RPMI7951 (cell line): ENCODE measurements around the gene UPP1. TPM values are rescaled to one million over a fixed set of nuclear protein-coding genes. Genes with fewer than 3 reads are reported as not detected.
"Not testable (repeated sequence)": the region's sequence is repeated elsewhere in the genome, so short reads cannot be mapped to it uniquely, and the experiment has no call there.

ENCODE experiments used
- DNase-seq: peaks from one replicate; pipeline ENCODE4 v3.0.0-alpha.2; 2012; ENCODE audit warnings: low read depth
- total RNA-seq: library from RNA; depleted of rRNA; stranded (reverse); fragments of >200 nt; shearing (Covaris generic); gene quantifications from 2 replicates; pipeline ENCODE4 v1.2.3, GENCODE V29; 2014; rRNA removed

UPP1 gene
- total RNA-seq = 39.0 and 69.2 TPM in 2 replicates

DNA sequence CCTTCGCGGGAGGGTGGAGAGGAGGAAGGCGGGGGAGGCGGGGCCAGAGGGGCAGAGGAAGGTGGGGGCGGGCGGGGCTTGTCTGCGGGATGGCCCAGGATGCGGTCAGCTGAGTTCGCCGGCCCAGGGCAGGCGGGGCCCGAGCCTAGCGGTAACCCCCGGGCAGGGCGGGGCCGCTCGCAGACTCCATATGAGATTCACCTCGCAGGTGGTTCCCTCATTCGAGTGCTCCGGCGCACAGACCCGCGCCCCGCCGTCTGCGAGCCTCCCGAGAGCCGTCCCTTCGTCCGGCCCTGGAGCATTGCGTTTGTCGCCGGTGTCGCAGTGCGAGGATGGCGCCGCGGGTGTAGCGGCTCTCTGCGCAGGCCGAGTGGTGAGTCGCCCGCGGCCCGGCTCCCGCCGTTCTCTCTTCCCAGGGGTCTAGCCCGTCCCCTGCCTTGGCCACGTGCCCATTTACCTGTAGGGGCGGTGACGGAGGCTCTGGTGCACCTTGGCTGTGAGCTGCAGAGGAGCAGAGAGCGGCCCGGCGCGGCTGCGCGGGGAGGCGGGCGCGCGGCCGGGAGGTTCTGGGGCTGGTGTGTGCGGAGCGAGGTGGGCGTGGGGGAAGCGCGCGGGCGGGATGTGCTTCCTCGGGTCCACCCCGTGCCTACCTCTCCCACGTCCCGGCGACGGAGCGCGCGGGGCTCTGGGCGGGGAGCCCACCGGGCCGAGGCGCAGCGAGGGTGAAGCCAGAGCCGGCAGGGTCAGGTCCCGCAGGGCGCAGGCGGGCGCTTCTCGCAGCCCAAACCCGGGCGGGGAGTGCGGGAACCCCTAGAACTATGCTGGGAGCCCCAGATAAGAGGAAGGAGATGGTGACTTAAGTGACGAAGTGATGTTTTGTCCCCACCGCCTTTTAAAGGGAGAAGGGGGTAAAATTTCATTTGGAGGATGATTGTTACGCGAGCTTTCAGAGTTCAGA, at the start of gene UPP1:
TSS of gene UPP1 (plus strand) at position 220 of the 958 bp plus-strand sequence. CDS start 5,519 bp downstream, outside the sequence.
- DNase-seq = peak; percentile 48

DNA sequence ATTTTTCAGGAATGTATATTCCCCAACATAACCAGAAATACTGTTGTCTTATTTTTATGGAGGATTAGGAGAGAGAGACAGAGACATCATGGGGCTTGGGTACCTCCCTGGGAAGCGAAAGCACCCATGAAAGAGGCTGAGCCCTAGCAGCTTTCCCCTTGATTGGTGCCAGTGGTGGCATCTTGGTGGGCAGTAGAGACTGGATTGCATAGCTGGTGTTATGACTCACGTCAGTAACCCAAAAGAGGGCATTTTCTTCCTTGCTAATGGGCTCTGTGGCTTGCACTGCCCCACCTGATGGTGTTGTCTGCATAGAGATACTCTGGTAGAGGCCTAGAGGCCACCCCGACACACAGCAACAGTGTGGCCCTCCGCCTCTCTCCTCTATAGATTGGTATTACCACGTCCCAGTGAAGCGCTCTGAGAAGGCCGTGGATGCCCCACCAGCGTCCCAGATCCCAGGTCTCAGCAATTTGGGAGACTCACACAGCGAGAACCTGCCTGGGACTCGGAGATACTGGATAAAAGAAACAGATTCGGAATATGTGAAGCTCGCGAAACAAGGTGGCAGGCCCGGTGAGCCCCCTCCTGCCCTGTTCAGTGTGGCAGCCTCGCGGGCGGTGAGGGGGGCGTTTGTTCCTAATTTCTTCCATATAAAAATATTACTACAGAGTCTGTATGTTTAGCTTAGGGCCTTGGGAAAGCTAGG, 48.0 kb upstream of the UPP1 start:
- peak; percentile 46 for DNase-seq

DNA sequence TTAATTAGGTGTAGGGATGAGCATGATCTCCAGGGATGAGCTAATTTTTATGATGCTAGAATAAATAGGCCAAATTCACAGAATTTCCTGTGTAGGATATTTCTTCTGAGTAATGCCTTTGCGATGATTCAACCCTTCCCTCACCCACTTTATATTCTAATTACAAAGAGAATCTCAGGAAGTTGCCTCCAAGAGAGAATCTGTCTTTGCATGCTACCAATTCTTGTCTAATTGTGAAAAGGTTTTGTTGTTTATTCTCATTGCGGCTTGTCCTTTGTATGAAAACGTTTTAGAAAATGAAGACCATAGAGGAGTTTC, 47.5 kb upstream of the UPP1 start:
- peak; percentile 72 for DNase-seq

DNA sequence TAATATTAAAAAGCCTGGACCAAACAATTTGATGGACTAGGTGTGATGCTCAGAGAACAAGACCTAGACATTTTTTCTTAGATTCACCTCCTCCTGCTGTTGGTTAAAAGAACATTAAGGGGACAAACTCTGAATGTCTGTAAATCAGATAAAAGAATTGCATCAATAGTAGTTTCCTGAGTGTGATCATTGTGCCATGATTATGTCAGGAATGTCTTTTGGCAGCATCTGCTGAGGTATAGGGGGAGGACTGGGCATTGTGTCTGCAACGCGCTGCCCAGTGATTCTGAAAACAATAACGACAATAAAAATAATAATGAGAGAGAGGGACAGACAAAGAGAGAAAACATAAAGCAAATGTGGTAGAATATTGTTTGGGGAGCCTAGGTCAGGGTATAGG, 46.8 kb upstream of the UPP1 start:
- peak; percentile 43 for DNase-seq

DNA sequence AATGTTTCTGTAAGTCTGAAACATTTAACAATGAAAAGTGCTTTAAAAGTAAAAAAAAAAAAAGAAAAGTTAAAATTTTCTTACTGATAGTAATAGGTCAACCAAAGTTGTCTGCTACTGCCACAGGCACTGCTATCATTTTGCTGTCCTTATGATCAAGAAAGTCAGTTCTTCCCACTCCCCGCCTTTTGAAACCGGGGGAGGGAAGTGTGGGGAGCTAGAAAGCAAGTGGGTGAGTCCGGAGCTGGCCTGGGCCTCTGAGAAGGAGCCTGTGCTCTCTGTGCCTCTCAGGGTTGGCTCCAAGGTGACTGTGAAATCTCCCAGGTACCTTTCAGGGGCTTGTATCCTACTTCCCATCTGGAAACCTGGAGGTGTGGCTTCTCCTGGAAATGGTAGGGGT, 46.4 kb upstream of the UPP1 start:
- no peak for DNase-seq

DNA sequence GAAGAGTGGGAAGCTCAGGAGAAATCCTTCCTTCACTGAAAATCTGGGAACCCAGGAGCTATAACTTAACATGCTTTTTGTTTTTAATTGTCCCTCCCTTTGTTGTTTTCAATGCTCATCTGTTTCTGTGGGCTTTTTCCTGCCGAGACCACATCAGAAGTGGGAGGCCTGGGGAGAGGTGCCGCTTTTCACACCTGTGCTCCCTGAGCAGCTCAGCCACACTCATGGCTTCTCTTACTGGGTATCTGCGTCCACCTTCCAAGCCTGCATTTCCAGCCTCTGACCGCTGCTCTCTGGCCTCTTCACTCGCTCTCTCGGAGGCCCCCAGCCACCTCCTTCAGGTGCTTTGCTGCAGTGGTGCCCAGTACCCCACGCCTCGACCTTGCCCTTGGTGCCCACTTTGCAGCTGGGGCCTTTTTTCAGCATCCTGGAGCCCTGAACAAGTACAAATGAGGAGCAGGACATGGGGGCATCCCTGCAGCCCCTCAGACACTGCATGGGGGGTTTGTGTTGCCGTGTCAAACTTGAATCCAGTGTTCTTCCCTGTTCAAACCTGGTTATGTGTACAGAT, 43.8 kb upstream of the UPP1 start:
- DNase-seq = no peak

DNA sequence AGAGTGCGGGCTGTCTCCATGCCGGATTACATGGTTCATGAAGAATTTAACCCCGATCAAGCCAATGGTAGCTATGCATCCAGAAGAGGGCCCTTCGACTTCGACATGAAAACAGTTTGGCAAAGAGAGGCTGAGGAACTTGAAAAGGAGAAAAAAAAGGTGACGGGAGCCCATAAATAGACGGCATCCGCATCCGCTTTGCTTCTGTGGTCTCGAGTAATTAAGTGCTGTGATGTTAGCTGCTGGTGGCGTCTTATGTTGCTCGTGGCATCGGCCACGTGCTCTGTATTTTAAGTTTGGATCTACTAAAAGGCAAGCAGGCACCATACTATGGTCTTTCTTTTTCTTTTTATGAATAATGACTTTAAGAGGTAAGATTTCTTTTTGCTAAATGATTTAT, 42.6 kb upstream of the UPP1 start:
- DNase-seq = peak; percentile 53

DNA sequence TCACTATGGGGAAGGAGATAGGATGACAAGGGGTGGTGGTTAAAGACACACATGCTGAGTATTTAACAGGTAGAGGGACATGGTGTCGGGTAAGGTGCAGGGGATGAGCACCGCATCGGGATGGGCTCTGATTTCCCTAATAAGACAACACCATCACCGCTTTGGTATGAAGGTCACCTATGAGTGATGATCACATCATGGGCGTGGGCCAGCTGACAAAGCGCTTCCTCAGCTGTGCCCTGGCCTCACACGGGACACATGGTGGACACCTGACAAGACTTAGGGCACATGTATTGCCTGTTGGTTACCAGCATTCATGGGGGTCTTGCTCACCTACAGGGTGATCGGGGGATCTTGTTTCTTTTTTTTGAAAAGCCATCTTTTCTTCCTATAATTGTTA, 41.0 kb upstream of the UPP1 start:
- no peak for DNase-seq

DNA sequence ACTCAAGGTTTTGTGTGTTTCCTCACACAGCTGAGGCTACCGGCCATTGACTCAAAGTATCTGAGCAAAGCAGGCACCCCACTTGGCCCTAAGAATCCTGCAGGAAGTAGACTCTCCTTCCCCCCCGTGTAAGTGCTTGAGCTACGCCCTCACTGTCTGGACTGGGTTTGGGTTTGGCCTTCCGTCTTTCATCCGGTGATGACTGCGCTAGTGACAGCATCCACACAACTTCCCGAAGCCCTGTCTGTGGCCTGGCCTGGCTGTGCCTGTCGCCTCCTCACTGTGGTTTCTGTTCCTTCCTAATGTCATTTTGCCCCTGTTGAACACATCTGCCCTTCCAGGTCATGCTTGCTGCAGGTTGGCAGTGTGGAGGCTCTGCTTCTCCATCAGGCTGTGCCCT, 39.2 kb upstream of the UPP1 start:
- no peak for DNase-seq

DNA sequence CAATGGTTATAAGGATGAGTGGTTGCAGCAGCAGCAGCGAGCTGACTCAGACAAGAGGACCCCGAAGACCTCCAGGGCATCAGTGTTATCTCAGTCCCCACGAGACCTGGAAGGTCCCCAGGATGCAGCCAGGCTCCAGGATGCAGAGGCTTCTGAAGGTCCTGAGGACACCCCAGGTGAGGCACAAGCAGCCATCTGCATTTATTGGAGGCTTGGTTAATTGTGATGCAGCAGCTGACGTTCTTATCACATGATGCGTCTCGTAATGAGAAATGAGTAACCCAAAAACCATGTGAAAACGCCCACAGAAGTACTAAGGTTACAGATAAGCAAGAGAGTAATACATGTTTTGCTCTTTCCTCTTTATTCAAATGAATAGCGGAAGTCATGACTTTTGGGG, 36.3 kb upstream of the UPP1 start:
- DNase-seq = peak; percentile 80

DNA sequence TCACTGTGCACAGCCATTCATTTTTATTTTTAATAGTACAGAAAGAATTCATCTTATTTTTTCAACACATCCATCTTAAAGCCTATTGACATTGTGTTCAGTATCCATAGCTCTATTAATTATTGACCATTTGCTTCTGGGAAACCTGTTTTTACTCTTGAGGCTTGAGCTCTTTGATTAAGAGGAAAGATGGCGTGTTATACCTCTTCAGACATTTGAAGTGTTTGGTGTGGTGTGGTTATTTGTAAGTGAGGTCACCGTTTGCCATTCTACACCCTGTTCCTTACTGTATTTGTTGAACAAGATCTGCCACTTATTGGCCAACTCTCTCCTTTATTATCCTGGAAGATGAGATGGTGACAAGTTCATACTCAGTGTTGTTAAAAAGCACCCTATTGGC, 35.3 kb upstream of the UPP1 start:
- no peak for DNase-seq

DNA sequence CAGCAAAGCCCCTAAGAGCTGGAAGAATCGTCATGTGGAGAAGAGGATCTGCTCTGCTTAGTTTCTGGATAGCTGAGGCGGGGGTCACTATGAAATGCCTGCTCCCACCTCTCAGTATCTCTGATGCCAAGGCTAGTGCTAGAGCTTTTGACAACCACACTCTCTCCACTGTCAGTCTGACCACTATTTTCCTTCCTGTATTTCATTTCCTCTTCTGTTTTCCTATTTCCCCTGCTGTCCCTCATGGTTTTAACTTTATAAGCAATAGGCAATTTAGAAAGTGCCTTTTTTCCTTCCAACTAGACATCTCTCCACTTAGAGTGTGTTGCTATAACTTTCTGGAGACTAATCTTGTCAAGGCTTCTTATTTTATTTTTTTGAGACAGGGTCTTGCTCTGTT, 30.1 kb upstream of the UPP1 start:
- DNase-seq = no peak

DNA sequence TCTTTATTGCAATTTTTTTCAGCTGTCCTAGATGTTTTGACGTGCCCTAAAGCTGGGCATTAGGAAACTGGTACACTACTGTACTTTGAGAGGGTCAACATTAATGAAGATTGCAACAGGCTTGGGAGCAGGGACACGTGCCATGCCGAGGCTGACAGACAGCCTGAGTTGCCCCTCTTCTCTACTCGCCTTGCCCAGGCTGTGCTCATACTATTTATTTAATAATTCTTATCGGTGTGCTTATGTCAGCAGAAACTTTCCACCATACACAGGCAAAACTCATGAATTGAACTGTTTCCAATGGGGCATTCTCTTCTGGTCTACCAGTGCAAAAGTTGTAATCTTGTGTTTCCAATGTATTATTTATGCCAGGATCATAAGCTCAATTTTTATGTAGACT, 29.4 kb upstream of the UPP1 start:
- no peak for DNase-seq

DNA sequence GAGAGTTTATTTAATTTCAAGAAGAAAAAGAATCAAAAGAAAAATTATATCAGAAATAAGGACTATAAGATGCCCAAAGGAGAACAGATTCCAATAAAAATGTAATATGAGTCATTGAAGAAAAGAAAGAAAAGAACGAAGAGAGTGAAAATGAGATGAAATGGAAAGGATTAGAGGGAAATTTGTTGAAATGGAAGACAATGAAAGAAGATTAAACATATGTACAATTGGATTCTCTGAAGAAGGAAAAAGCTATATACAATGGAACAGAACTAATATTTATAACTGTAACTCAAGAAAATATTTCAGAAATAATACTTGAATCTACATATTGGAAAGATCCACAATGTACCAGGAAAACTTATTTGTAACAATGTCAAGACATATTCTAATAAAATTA, 25.1 kb upstream of the UPP1 start:
- no peak for DNase-seq

DNA sequence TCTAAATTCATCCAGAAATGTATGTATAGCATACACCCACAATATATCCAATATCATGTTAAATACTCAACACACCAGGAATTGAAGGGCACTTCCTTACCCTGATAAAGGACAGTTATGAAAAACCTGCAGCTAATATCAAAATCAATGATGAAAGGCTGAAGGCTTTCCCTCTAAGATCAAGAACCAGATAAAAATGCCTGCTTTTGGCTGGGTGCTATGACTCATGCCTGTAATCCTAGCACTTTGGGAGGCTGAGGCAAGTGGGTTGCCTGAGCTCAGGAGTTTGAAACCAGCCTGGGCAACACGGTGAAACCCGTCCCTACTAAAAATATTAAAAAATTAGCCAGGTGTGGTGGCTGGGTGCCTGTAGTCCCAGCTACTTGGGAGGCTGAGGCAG, 21.6 kb upstream of the UPP1 start:
- peak; percentile 58 for DNase-seq

DNA sequence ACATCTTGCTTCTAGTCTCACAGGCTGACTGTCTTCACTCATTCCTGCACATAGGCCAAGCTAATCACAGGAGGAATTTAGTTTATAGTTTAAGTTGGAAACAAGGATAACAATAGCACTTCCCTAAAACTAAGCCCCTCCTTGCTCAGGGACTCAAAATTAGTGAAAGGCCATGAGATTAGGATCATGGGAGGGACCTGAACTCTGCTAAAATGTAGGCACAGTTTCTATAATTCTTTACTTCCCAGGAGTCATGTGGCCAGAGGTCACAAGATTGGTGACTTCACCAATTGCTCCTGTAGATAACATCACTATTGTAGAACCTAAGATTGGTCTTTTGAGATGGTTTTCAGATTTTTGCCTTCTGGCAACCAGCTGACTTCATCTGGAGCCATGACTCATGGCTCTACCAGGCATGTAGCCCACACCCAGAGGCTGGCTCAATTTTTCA, 14.8 kb upstream of the UPP1 start:
- peak; percentile 83 for DNase-seq

DNA sequence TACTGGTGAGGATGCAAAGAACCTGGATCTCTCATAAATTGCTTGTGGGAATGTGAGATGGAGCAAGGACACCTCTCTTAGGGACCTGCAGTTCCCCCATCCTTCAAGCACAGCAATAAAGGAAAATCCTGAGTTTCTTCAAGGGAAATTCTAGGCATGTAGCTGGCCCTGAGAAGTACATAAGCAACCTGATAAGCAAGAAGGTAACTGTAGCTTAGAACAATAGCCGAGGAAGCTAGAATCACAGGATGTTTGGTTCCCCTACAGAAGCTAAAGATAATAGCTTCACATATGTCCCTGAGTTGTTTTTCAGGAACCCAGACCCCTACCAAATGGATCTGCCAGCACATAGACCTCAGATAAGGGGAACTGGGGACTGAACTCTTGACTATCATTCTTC, 11.6 kb upstream of the UPP1 start:
- DNase-seq = no peak

DNA sequence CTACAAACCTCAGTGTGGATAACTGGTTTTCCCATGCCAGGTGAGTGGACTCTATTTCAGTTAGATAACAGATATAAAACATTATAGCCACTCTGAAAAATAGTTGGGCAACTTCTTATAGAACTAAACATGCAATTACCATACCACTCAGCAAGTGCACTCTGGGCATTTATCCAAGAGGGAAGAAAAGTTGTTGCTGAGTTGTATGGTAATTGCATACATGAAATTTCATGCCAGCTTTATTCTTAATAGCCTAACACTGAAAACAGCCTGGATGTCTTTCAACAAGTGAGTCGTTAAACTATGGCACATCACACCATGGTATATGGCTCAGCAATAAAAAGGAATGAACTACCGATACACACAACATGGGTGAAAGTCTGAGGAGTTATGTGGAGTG, 10.6 kb upstream of the UPP1 start:
- no peak for DNase-seq

DNA sequence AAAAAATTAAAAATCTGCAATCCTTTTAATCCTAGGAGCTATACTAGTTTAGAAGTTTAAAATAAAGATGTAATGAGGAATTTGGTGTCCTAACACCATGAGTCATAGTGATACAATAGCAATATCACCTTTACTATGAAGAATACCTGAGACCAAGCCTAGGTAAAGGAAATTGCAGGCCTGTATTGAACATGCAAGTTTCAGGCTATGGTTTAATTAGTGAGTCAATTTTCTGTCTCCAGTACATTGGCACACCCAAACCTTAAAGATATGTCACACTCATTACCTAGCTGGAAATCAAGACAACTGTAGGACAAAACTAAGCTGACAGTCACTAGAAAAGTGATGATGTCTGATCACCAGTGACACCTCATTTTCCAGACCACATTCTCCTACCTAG, 6.7 kb upstream of the UPP1 start:
- not testable (repeated sequence) for DNase-seq

DNA sequence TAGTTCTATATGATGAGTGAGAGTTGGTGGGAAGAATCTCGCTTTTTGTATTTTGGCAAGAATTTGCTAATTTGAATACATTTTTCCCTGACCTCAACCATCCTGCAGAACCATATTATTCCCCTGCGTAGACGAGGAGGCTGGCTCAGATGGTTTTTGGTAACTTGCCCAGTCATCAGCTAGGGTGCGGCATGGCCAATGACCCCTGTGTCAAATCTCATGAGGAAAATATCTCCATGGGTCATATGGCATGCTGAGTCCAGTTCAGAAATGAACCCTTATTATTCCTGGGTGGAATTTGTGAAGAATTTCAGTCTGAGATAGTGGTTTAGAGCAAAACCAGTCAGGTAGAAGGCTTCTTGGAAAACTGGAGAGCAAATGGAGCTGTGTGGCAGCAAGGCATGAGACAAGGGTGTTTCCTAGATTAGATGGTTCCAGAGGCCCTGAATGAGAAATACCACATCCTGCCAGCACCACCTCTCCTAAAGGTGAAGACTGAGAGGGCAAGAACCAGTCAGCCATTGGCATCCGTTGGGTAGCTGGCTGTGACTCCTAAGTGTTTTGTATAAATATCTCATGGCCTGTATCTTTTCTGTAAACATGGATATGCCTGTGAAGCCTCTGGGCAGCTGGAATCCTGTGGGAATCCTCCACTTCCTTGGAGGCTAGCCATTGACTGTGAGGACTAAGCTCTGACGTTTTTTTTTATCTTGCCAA, 5.8 kb upstream of the UPP1 start:
- peak; percentile 95 for DNase-seq

DNA sequence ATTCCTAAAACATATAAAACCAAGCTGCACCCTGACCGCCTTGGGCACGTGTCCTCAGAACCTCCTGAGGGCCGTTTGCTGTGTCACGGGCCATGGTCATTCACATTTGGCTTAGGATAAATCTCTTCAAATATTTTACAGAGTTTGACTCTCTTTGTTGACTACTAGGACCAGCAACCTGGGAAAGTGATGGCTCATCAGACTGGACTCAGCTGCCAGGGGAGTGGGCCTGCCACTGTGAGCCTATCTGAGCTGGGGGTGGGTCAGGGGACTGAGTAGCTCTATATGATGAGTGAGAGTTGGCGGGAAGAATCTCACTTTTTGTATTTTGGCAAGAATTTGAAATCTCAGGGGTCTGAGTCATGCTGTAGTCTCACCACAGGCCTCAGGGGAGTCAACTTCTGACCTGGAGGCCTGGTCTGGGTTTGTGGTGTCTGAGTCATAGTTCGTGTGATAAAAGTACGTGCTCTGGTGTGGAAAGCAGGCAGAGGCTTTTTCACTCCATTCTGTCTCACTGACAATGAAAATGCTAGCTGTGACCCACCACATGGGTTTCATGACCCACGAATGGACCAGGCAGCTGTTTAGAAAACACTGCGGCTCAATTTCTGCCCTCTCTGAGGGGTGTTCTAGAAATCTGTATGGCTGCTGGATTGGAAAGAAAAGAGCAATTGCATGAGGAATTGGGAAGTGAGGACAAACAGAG, 4.2 kb upstream of the UPP1 start:
- DNase-seq = peak; percentile 100

DNA sequence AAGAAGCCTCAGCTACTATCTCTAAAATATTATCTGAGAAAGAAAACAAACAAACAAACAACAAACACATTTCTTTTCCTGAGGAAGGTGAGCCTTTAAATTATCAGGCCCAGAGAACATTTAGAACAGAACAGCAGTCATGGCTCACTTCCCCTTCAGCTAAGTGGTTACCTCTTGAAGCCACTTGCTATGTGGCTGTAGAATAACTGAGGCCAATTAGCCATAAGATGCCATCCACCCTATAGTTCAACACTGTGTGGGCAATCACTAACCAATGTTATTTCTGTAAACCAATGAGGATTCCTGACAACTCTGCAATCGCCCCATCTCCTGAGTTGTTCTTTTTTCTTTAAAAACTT, 3.7 kb upstream of the UPP1 start:
- DNase-seq = no peak
